Adipocyte (in vitro differentiated cells): Measurements from ENCODE around the gene ZBED1.

Experiments
- DNase-seq: peaks from one replicate; pipeline ENCODE4 v3.0.0-alpha.2; 2015; ENCODE audit warnings: low read depth
- H3K27me3 ChIP-seq: replicated peaks from 2 replicates; pipeline ENCODE4 v1.7.0; 2013; ENCODE audit warnings: mild to moderate bottlenecking, low read length, moderate library complexity; ENCODE audit not compliant: control insufficient read depth, insufficient read depth
- H3K36me3 ChIP-seq: 2 replicates; pipeline ENCODE4 v1.7.0; 2013; ENCODE audit warnings: low read length, mild to moderate bottlenecking, moderate library complexity; ENCODE audit not compliant: control insufficient read depth, insufficient read depth, severe bottlenecking
- H3K4me1 ChIP-seq: 2 replicates; pipeline ENCODE4 v1.7.0; 2013; ENCODE audit warnings: mild to moderate bottlenecking, low read length, moderate library complexity; ENCODE audit not compliant: control insufficient read depth, insufficient read depth
- H3K4me3 ChIP-seq: 2 replicates; pipeline ENCODE4 v1.7.0; 2013; ENCODE audit warnings: mild to moderate bottlenecking, low read length, moderate library complexity
- H3K9ac ChIP-seq: 2 replicates; pipeline ENCODE4 v1.7.0; 2013; ENCODE audit warnings: mild to moderate bottlenecking, low read length, moderate library complexity
- H3K9me3 ChIP-seq: 2 replicates; pipeline ENCODE4 v1.7.0; 2013; ENCODE audit warnings: mild to moderate bottlenecking, low read length, moderate library complexity; ENCODE audit not compliant: control insufficient read depth

ZBED1 gene

DNA sequence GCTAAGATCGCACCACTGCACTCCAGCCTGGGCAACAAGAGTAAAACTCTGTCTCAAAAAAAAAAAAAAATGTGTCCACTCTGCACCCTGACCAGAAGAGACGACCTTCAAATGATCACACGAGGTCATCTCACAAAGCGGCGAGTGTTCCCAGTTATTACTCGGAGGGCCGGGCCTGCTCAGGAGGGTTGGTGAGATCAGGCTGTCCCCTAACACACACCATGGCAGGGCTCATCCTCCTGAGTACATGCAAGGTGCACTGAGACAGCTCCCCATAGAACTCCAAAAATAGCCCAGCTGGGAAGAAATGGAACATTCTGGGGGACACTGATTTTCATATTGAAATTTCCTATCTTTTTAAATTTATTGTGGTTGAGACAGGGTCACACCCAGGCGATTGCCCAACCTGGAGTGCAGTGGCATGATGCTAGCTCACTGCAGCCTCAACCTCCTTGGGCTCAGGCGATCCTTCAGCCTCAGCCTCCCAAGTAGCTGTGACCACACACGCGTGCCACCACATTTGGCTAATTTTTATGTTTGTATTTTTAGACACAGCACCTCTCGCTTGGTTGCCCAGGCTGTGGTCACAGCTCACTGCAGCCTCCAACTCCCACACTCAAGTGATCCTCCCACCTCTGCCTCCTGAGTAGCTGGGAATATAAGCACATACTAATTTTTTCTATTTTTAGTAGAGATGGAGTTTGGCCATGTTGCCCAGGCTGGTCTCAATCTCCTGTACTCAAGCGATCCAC lies 51.5 kb downstream of the ZBED1 start:
- H3K9ac ChIP-seq: no peak overlapping the region
- H3K36me3 ChIP-seq: no peaks in the 10 kb centered on the region
- no peak overlapping the region for H3K4me3 ChIP-seq
- H3K9me3 ChIP-seq: no peaks in the 10 kb centered on the region
- no peak for DNase-seq
- H3K4me1 ChIP-seq: peaks cover 5% of the 10 kb centered on the region
- H3K27me3 ChIP-seq: no peaks in the 10 kb centered on the region

GRCh38 chrX:2447484-2447883 lies 53.3 kb downstream of the ZBED1 start:
- no peak for DNase-seq
- Histone ChIP-seq H3K4me3 (no peak overlapping the region), H3K27me3 (no peaks in the 10 kb centered on the region), H3K9ac (no peak overlapping the region), H3K9me3 (no peaks in the 10 kb centered on the region), H3K36me3 (peaks cover 4% of the 10 kb centered on the region), H3K4me1 (peaks cover 5% of the 10 kb centered on the region)

DNA sequence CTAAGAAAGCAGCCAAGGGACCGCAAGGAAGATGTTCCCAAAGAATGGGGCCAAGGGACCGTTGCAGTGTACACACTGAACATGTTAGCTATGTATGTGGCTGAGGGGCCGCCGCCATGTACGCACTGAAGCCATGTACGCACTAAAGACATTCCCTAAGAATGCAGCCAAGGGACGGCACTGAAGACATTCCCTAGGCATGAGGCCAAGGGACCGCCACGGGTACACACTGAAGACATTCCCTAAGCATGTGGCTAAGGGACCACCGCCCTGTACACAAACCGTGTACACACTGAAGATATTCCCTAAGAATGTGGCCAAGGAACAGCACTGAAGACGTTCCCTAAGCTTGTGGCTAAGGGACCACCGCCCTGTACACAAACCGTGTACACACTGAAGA lies 54.0 kb downstream of the ZBED1 start:
- Histone ChIP-seq H3K36me3 (peaks cover 4% of the 10 kb centered on the region), H3K9ac (no peak overlapping the region), H3K4me1 (peaks cover 5% of the 10 kb centered on the region), H3K27me3 (no peaks in the 10 kb centered on the region), H3K4me3 (no peak overlapping the region), H3K9me3 (no peaks in the 10 kb centered on the region)
- no peak for DNase-seq

- Histone ChIP-seq H3K9me3 (no peaks in the 10 kb centered on the region), H3K27me3 (no peaks in the 10 kb centered on the region), H3K4me1 (no peaks in the 10 kb centered on the region), H3K9ac (no peak overlapping the region), H3K4me3 (no peak overlapping the region), H3K36me3 (peaks cover 4% of the 10 kb centered on the region)
- no peak for DNase-seq
Observed at GRCh38 chrX:2445662-2446623, 54.8 kb downstream of the ZBED1 start.

- Histone ChIP-seq H3K9me3 (no peaks in the 10 kb centered on the region), H3K4me1 (no peaks in the 10 kb centered on the region), H3K27me3 (no peaks in the 10 kb centered on the region)
Observed at GRCh38 chrX:2442694-2443093, 58.1 kb downstream of the ZBED1 start.

GRCh38 chrX:2441466-2441865 lies 59.3 kb downstream of the ZBED1 start:
- Histone ChIP-seq H3K4me3 (no peak overlapping the region), H3K27me3 (no peaks in the 10 kb centered on the region), H3K4me1 (no peaks in the 10 kb centered on the region), H3K9ac (no peak overlapping the region), H3K9me3 (no peaks in the 10 kb centered on the region), H3K36me3 (peaks cover 14% of the 10 kb centered on the region)
- no peak for DNase-seq

More at GRCh38 chrX:2442694-2443093, 58.1 kb downstream of the ZBED1 start:
- Histone ChIP-seq H3K9ac (no peak overlapping the region), H3K4me3 (no peak overlapping the region), H3K36me3 (peaks cover 14% of the 10 kb centered on the region)
- no peak for DNase-seq

DNA sequence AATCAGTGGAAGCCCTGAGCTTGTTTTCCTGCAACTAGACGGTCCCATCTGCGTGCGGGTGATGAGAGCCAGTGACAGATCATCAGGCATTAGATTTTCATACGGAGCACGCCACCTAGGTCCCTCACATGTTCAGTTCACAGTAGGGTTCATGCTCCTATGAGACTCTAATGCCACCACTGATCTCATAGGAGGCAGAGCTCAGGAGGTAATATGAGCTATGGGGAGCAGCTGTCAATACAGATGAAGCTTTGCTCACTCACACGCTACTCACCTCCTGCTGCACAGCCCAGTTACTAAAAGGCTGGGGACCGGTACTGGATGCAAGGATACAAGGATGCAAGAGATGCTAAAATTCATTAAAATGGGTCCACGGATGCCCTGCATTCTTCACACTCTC lies 61.2 kb downstream of the ZBED1 start:
- H3K36me3 ChIP-seq: peaks cover 14% of the 10 kb centered on the region
- no peaks in the 10 kb centered on the region for H3K4me1 ChIP-seq
- no peaks in the 10 kb centered on the region for H3K9me3 ChIP-seq
- H3K9ac ChIP-seq: no peak overlapping the region
- DNase-seq: no peak
- no peaks in the 10 kb centered on the region for H3K27me3 ChIP-seq
- H3K4me3 ChIP-seq: no peak overlapping the region
